IMR-90 (cell line): ENCODE data around the gene TBCK. TPM values are rescaled to one million over a fixed set of nuclear protein-coding genes. Genes with fewer than 3 reads are reported as not detected.

ENCODE experiments used
- ATAC-seq: fragments of 200-7000 bp; cut with Tn5 transposase; 2 replicates; pipeline ENCODE4 v1.9.1; 2020; ENCODE audit warnings: low read depth, mild to moderate bottlenecking, moderate library complexity
- BruUV-seq: library from RNA; stranded (reverse); fragments of 400-500 nt; replicated peaks from 2 replicates; lab custom pipeline; 2021; lab: Mats Ljungman, UMichigan
- CTCF ChIA-PET: fragments of 300-600 bp; formaldehyde crosslinking; extraction: SDS; loops from one replicate; lab custom pipeline; 2021; ENCODE audit warnings: antibody characterized with exemption; lab: Yijun Ruan, JAX
- POLR2A ChIA-PET: fragments of 300-600 bp; sonication (Branson Sonifier 250); formaldehyde crosslinking; loops from one replicate; lab custom pipeline; 2022; ENCODE audit warnings: antibody characterized with exemption; ENCODE audit not compliant: unreplicated experiment; lab: Charles Lee
- DNase-seq: peaks from one replicate; pipeline ENCODE4 v3.0.0; 2013
- H2AFZ ChIP-seq: replicated peaks from 2 replicates; pipeline ENCODE3; 2013; ENCODE audit warnings: low read length, mild to moderate bottlenecking; ENCODE audit not compliant: poor library complexity
- H2AK5ac ChIP-seq: 2 replicates; pipeline ENCODE4 v1.6.1; 2013; ENCODE audit warnings: low read depth, low read length, inconsistent platforms
- H2AK9ac ChIP-seq: replicated peaks from 2 replicates; pipeline ENCODE3; 2013; ENCODE audit warnings: mild to moderate bottlenecking, low read depth, low read length, moderate library complexity; ENCODE audit not compliant: poor library complexity
- H2BK120ac ChIP-seq: 2 replicates; pipeline ENCODE4 v1.6.1; 2013; ENCODE audit warnings: low read depth, low read length, inconsistent platforms
- H2BK15ac ChIP-seq: 3 replicates; pipeline ENCODE4 v1.6.1; 2013; ENCODE audit warnings: low read depth, low read length, inconsistent platforms
- H2BK20ac ChIP-seq: 2 replicates; pipeline ENCODE4 v1.6.1; 2013; ENCODE audit warnings: low read depth, mild to moderate bottlenecking, inconsistent platforms, low read length, moderate library complexity
- H2BK5ac ChIP-seq: 2 replicates; pipeline ENCODE4 v1.6.1; 2013; ENCODE audit warnings: mild to moderate bottlenecking, low read depth, low read length, inconsistent platforms; ENCODE audit not compliant: poor library complexity, severe bottlenecking
- H3K14ac ChIP-seq: replicated peaks from 2 replicates; pipeline ENCODE4 v1.6.1; 2013; ENCODE audit warnings: low read depth, low read length, inconsistent platforms
- H3K18ac ChIP-seq: 2 replicates; pipeline ENCODE4 v1.6.1; 2013; ENCODE audit warnings: low read depth, low read length, control low read depth
- H3K23ac ChIP-seq: 2 replicates; pipeline ENCODE4 v1.6.1; 2013; ENCODE audit warnings: low read depth, low read length, inconsistent platforms
- H3K27ac ChIP-seq: 2 replicates; pipeline ENCODE4 v1.5.1; 2013; ENCODE audit warnings: mild to moderate bottlenecking, control low read depth, low read length; ENCODE audit not compliant: insufficient read depth
- H3K27me3 ChIP-seq: 2 replicates; pipeline ENCODE4 v1.6.1; 2013; ENCODE audit warnings: low read length; ENCODE audit not compliant: control insufficient read depth, insufficient read depth
- H3K36me3 ChIP-seq: 2 replicates; pipeline ENCODE4 v1.6.1; 2013; ENCODE audit warnings: low read length, mixed read lengths; ENCODE audit not compliant: control insufficient read depth, insufficient read depth
- H3K4ac ChIP-seq: 2 replicates; pipeline ENCODE4 v1.6.1; 2013; ENCODE audit warnings: low read depth, low read length, inconsistent platforms
- H3K4me1 ChIP-seq: 2 replicates; pipeline ENCODE4 v1.6.1; 2013; ENCODE audit warnings: low read length, mixed read lengths; ENCODE audit not compliant: control insufficient read depth, insufficient read depth
- H3K4me2 ChIP-seq: 2 replicates; pipeline ENCODE4 v1.6.1; 2013; ENCODE audit warnings: low read depth, mild to moderate bottlenecking, control low read depth, low read length, moderate library complexity
- H3K4me3 ChIP-seq: 2 replicates; pipeline ENCODE4 v1.5.1; 2013; ENCODE audit warnings: low read depth, mild to moderate bottlenecking, control low read depth, low read length, moderate library complexity; ENCODE audit not compliant: insufficient read depth
- H3K56ac ChIP-seq: 2 replicates; pipeline ENCODE4 v1.6.1; 2013; ENCODE audit warnings: low read length, inconsistent platforms; ENCODE audit not compliant: insufficient read depth; ENCODE audit errors: extremely low read depth
- H3K79me1 ChIP-seq, 2 experiments: 2 replicates each; pipeline ENCODE4 v1.6.1; 2013; ENCODE audit warnings: low read length in 2 of 2, inconsistent platforms in 1 of 2, low read depth in 1 of 2
- H3K9ac ChIP-seq: 2 replicates; pipeline ENCODE4 v1.6.1; 2013; ENCODE audit warnings: low read depth, low read length, control low read depth
- H3K9me1 ChIP-seq: 2 replicates; pipeline ENCODE4 v1.6.1; 2013; ENCODE audit warnings: low read length, inconsistent platforms; ENCODE audit not compliant: insufficient read depth
- H3K9me3 ChIP-seq: 2 replicates; pipeline ENCODE4 v1.6.1; 2013; ENCODE audit warnings: low read length; ENCODE audit not compliant: control insufficient read depth, insufficient read depth
- H4K20me1 ChIP-seq: 2 replicates; pipeline ENCODE4 v1.6.1; 2013; ENCODE audit warnings: low read length, inconsistent platforms; ENCODE audit not compliant: insufficient read depth
- H4K5ac ChIP-seq: 2 replicates; pipeline ENCODE4 v1.6.1; 2013; ENCODE audit warnings: mild to moderate bottlenecking, low read depth, low read length, control low read depth
- H4K8ac ChIP-seq, 2 experiments: 2 replicates each; pipeline ENCODE4 v1.6.1; 2013; ENCODE audit warnings: low read depth in 2 of 2, low read length in 2 of 2, control low read depth in 1 of 2, inconsistent platforms in 1 of 2
- H4K91ac ChIP-seq: 2 replicates; pipeline ENCODE4 v1.6.1; 2013; ENCODE audit warnings: low read depth, low read length, inconsistent platforms; ENCODE audit not compliant: insufficient read depth
- FOS ChIP-seq: fragments of 150-350 bp; IDR thresholded peaks from 2 replicates; pipeline ENCODE4 v1.6.1; 2016; ENCODE audit warnings: low read depth, low read length
- WGBS, 2 experiments: methylation state at CpG; one replicate each; pipeline versions ENCODE4 v1.1.5 to v1.1.7; 2013; ENCODE audit warnings: missing lambda C conversion rate in 2 of 2; ENCODE audit not compliant: insufficient read length in 1 of 2; ENCODE audit errors: extremely low coverage in 2 of 2; 5-methylcytosine and 5-hydroxymethylcytosine counted together
- dilution Hi-C: fragments of 300-500 bp; cut with HindIII; formaldehyde crosslinking; loops from one replicate; pipeline ENCODE4 v1.14.3; 2018; ENCODE audit warnings: low sequenced_read_pairs; ENCODE audit not compliant: unreplicated experiment
- in situ Hi-C: fragments of 300-500 bp; cut with MboI; formaldehyde crosslinking; loops from 3 replicates; pipeline ENCODE4 v1.14.3; 2019; ENCODE audit warnings: low sequenced_read_pairs, inconsistent platforms, mixed read lengths
- intact Hi-C: fragments of 100-400 bp; cut with micrococcal nuclease; formaldehyde crosslinking; loops from 2 replicates; pipeline ENCODE4 v1.10.0; 2022
- polyA plus RNA-seq, 3 experiments: library from polyadenylated mRNA; depleted of rRNA; stranded (reverse); fragments of >200 nt; gene quantifications; 2 replicates each; pipeline ENCODE4 v1.2.3, GENCODE V29; 2012; ENCODE audit warnings: low replicate concordance in 1 of 3
- total RNA-seq: library from RNA; depleted of rRNA; stranded (reverse); fragments of >200 nt; gene quantifications from 2 replicates; pipeline ENCODE4 v1.2.3, GENCODE V29; 2012

TBCK gene
- total and polyA plus RNA-seq, 2 of the 4 experiments (the other 2 are of a cell fraction) = 10.7 to 29.9 TPM

GRCh38 chr4:106338671-106339070 is 22.7 kb upstream of the TBCK start:
- Histone ChIP-seq H4K91ac (no peak overlapping the region), H3K4me3 (no peak overlapping the region), H2BK15ac (no peak overlapping the region), H3K79me1 (peaks cover 9 to 12% of the 10 kb centered on the region in 2 experiments; a peak in 3 of 4 replicates), H2AK9ac (no peak overlapping the region), H4K8ac (no peak overlapping the region), H3K23ac (no peak overlapping the region), H3K27me3 (no peaks in the 10 kb centered on the region), H3K27ac (no peak overlapping the region), H3K18ac (no peak overlapping the region), H3K36me3 (peaks cover 16% of the 10 kb centered on the region), H2BK20ac (no peak overlapping the region), H3K56ac (no peak overlapping the region), H3K4me1 (no peaks in the 10 kb centered on the region), H4K5ac (no peak overlapping the region), H2AFZ (no peak overlapping the region), H2AK5ac (no peak overlapping the region), H3K9me1 (no peaks in the 10 kb centered on the region), H4K20me1 (no peaks in the 10 kb centered on the region), H2BK120ac (no peak overlapping the region), H2BK5ac (no peak overlapping the region), H3K9ac (no peak overlapping the region), H3K9me3 (no peaks in the 10 kb centered on the region; the same call in 1 of the 2 replicates), H3K4me2 (no peak overlapping the region), H3K4ac (no peak overlapping the region), H3K14ac (no peak overlapping the region)
- POLR2A ChIA-PET = no interaction called here
- ATAC-seq (no peak), DNase-seq (no peak)
- no CpG with 5 or more reads among the region's 3 CpGs for WGBS, 2 experiments
- intact Hi-C loops (no loop called here), in situ Hi-C loops (no loop called here), dilution Hi-C loops (no loop called here)
- CTCF ChIA-PET = no interaction called here
- no TSS peak for BruUV-seq
- TF ChIP-seq FOS = no peak
